Fibroblast of mammary gland (primary cell): ENCODE data around the gene LYRM2.

Experiments
- DNase-seq: peaks from one replicate; pipeline ENCODE4 v3.0.0-alpha.2; 2010; ENCODE audit warnings: low read depth
- H3K4me3 ChIP-seq: 2 replicates; pipeline ENCODE4 v1.5.1; 2011; ENCODE audit warnings: low read depth, mild to moderate bottlenecking, low read length, moderate library complexity; ENCODE audit not compliant: control insufficient read depth
- CTCF ChIP-seq: conservative IDR thresholded peaks from 2 replicates; pipeline ENCODE4 v1.5.1; 2011; ENCODE audit warnings: low read depth, low read length, inconsistent platforms; ENCODE audit not compliant: control insufficient read depth, insufficient read depth

The LYRM2 gene

DNA sequence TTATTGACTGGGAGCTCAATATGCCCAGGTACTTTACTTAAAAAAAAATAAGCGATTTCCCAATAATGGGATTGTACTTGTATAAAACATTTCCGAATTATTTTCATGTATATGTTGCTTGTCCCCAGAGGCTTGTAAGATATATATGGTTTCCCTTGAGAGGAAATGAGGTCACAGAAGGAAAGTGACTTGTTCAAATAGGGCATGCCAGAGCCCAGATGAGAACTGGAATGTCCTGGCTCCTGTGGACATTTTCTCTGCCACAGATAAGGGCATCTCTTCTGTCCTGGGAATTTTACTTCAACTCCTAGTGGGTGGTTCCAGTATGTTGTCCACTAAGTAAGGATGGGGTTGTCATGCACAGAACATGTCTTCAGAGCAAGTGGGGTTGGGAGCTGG, 63.0 kb downstream of the LYRM2 start:
- H3K4me3 ChIP-seq = no peak overlapping the region
- TF ChIP-seq CTCF = no peak
- DNase-seq = no peak

- no peak for TF ChIP-seq CTCF
- H3K4me3 ChIP-seq = no peak overlapping the region
- no peak for DNase-seq
Measured at GRCh38 chr6:89574910-89575561, 63.5 kb downstream of the LYRM2 start.

DNA sequence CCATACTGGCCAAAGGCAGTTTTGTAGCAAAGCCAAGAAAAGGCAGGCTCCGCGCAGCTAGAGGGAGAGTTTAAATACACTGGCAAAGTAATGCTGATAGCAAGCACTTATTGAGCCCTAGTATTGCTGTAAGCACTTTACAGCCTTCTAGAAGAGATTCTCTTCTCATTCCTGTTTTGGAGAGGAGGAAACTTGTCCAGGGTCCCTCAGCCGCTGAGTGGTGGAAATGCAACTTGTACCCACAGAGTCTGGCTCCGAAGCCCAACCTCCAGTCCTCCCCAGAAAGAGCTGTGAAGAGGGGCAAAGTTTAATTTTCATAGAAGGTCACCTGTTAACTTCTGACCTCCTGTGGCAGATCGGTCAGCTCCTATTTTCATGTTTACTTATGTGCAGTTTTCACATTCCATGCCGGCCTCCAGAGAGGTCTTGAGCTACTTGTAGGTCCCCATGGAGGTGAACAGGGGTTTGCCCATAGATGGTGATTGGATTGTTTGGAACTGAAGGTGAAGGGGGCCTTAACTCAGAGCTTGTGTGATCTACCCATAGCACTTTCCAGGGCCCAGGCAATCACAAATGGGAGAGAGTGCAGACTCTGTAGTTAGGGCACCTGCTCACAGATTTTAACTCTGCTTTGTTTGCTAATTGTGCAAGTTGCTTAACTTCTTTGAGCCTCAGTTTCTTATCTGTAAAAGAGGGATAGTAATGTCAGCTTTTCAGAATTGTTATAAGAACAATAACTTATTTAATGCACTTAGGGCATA, 70.7 kb downstream of the LYRM2 start:
- no peak for TF ChIP-seq CTCF
- H3K4me3 ChIP-seq = no peak overlapping the region
- DNase-seq = no peak

DNA sequence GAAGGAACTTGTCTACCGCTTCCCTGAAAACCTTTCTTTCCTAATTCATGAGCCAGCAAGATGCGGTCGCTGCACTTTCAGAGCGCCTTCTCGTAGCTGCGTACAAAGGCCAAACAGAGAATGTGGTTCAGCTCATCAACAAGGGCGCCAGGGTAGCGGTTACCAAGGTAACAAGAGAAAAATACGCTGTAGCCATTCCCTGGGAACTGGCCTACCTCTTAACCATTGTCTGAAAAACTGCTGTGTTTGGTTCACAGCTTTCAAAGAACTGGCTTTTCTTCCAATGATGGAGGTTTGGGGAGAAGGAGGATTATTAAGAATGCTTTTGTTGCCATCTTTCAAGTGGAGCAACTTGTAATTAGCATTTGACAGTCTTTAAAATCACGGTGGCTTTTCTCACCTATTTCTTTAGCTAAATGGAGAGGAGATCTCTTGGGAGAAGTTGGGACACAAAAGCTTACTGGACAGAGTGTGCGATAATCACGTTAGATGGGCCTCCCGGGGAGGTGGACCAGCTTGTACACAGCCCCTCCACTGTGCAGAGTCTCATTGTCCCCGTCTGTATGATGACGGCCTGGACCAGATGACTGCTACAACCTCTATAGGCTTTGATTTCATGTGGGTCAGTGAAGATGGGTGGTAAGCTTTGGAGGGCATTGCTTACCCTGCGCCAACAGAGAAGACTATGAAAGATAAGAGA, 71.5 kb downstream of the LYRM2 start:
- H3K4me3 ChIP-seq = no peak overlapping the region
- no peak for TF ChIP-seq CTCF

DNA sequence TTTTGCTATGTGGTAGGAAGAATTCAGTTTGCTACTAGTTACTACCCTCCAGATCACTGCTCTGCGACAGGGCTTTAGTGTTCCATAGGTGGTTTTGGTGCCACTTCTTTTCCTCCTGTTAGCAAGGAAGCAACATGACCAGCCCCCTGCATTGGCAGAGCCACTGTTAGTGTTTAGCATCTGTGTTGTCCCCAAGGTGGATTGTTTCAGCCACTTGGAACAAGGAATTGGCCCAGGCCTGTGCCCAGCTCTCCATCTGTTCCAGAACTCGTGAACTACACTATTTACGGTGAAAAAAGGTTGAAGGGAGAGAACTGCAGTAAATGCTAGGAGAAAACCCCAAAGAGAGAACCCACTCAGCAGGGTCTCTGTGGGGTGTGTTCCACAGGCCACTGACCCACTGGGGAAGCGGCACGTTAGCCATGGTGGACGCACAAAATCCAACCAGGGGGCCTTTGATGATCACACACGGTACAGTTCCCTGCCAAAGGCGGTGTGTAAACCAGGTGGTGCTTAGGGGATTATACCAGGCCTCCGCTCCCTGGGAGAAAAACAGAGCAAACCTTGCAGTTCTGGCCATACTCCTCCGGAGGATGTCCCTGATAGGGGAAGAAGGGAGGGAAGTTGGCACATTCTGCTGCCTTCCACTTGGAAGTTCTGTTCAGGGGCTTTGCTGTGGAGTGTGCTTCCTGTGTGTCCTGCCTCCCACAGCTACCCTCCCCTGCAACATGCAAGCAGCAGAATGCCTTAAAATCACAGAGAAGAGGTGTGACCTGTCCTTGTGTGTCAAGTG, 72.3 kb downstream of the LYRM2 start:
- no peak overlapping the region for H3K4me3 ChIP-seq
- TF ChIP-seq CTCF = no peak
- DNase-seq = no peak

More for the DNA sequence above, 71.5 kb downstream of the LYRM2 start:
- no peak for DNase-seq

DNA sequence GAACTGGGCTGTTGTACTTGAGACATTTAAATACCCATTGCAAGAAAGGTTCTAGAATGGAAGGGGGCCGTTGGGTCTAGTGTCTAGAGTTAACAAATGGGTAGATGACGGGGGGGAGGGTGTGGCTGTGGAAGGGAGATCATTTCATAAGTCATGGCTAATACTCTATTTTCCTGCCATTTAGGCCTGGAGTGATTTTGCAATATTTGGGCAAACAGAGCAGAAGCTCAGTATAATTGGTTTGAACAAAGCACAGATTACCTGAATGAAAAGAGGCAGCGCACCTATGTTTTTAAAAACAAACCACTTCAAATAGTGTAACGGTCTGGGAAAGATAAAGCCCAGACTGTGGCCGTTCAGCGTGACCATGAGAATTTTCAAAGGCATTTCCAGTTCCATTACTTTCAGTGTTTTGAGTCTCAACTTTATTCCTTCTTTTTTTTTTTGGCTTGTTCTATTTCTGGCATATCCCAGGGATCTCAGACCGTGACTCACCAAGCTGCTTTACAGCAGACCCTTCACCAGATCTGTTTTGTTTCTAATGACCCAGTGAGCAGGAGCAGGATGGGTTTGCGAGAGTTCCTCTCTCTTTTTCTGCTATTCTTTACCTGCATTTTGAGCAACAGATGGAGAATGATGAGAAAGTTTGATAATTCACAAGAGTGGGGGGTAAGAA, 73.7 kb downstream of the LYRM2 start:
- DNase-seq = peak; percentile 1
- no peak for TF ChIP-seq CTCF
- H3K4me3 ChIP-seq = no peak overlapping the region
